GM12874 (cell line): Measurements from ENCODE around the gene TFAP2C.

Experiments
- TF ChIP-seq, protein P1 (sequence below): IDR thresholded peaks from 2 replicates; pipeline ENCODE4 v1.5.1; 2011; ENCODE audit warnings: low read depth, mild to moderate bottlenecking, control low read depth, low read length, moderate library complexity; ENCODE audit not compliant: insufficient read depth

Gene TFAP2C

DNA sequence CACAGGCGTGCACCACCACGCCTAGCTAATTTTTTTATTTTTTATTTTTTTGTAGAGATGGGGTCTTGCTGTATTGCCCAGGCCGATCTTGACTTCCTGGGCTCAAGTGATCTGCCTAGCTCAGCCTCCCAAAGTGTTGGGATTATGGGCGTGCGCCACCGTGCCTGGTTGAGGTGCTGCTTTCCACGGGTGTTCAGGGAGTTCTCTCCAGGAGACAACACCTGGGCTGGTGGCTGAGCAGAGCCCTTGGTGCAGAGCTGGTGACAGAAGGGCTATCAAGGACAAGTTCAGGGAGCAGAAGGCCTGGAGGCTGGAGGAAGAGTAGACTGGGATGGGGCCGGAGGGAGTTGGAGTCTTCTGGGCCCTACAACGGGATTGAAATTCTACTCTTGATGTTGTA lies 34.6 kb downstream of the TFAP2C start:
- TF ChIP-seq, protein P1, sequence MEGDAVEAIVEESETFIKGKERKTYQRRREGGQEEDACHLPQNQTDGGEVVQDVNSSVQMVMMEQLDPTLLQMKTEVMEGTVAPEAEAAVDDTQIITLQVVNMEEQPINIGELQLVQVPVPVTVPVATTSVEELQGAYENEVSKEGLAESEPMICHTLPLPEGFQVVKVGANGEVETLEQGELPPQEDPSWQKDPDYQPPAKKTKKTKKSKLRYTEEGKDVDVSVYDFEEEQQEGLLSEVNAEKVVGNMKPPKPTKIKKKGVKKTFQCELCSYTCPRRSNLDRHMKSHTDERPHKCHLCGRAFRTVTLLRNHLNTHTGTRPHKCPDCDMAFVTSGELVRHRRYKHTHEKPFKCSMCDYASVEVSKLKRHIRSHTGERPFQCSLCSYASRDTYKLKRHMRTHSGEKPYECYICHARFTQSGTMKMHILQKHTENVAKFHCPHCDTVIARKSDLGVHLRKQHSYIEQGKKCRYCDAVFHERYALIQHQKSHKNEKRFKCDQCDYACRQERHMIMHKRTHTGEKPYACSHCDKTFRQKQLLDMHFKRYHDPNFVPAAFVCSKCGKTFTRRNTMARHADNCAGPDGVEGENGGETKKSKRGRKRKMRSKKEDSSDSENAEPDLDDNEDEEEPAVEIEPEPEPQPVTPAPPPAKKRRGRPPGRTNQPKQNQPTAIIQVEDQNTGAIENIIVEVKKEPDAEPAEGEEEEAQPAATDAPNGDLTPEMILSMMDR: no peak

DNA sequence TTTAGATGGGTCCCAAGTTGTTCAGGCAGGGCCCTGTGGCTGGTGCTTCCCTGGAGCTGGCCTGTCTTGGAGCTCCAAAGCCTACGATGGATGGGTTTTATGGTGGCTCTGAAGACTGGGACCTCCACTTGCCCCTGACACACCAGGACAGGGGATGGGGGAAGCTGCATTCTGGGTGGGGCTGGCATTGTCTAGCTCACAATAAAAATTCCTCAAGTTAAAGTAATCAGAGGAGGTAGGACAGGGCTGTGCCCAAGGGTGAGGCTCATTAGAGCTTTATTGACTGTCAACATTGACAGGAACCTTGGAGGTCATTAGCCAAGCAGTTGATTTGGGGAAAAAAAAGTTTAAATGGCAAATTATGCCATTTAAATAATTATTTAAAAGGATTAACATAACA lies 35.7 kb downstream of the TFAP2C start:
- TF ChIP-seq, protein P1: no peak

DNA sequence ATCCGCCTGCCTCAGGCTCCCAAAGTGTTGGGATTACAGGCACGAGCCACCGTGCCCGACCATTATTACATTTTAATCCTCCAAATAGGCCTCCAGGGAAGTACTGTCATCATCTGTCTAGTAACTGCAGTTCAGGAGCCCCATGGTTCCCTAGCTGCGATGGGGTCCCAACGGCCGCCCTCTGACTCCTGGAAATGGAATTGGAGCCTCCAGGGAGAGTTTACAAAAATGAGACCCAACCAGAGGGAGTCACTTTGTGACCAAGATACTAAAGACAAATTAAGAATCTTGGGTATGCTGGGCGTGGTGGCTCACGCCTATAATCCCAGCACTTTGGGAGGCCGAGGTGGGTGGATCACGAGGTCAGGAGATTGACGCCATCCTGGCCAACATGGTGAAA lies 36.7 kb downstream of the TFAP2C start:
- TF ChIP-seq, protein P1: no peak

DNA sequence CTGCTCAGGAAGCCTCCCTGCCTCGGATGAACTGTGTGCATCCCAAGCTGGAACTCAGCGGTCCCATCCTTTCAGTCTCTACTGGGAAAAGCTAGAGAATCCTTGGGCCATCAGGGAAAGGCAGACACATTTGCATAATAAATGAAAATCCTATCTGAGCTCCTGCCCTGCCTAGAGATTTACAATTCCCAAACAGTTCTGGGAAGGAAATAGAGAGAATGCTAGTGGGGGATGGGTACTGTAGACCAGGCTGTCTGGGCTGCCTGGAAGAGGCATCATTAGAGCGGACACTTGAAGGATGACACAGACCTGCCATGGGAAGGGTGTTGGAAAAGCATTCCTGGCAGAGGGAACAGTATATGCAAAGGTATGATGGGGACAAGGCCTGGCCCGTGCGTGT lies 44.3 kb downstream of the TFAP2C start:
- TF ChIP-seq, protein P1: no peak

DNA sequence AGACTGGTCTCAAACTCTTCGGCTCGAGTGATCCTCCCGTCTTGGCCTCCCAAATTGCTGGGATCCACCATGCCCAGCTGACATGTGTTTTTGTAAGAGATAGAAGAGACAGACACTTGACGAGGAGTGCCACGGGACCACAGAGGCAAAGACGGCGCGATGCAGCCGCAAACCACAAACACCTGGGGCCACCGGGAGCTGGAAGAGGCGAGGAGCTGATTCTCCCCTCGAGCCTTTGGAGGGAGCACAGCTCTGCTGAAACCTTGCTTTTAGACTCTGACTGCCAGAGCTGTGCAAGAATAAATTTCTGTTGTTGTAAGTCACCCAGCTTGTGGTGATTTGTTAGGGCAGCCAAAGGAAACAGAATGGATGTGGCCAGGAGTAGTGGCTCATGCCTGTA lies 46.9 kb downstream of the TFAP2C start:
- TF ChIP-seq, protein P1: no peak

DNA sequence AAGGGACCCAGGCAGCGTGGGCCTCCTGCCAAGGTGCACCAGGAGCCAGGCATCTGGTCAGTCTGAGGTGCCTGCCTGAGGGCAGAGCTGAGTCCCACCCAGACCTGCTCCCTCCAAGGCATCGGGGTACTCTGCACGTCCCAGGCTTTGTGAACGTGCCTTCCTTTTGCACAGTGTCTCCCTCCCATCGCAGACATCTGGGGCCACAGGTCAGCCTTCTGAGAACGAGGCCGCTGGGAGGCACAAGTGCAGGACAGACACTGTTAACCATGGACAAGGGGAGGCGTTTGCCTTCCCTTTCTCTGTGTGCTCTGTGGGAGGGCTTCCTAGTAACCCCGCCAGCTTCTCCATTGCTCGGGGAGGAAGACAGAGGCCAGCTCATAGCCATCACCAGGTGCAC lies 47.6 kb downstream of the TFAP2C start:
- TF ChIP-seq, protein P1: no peak

DNA sequence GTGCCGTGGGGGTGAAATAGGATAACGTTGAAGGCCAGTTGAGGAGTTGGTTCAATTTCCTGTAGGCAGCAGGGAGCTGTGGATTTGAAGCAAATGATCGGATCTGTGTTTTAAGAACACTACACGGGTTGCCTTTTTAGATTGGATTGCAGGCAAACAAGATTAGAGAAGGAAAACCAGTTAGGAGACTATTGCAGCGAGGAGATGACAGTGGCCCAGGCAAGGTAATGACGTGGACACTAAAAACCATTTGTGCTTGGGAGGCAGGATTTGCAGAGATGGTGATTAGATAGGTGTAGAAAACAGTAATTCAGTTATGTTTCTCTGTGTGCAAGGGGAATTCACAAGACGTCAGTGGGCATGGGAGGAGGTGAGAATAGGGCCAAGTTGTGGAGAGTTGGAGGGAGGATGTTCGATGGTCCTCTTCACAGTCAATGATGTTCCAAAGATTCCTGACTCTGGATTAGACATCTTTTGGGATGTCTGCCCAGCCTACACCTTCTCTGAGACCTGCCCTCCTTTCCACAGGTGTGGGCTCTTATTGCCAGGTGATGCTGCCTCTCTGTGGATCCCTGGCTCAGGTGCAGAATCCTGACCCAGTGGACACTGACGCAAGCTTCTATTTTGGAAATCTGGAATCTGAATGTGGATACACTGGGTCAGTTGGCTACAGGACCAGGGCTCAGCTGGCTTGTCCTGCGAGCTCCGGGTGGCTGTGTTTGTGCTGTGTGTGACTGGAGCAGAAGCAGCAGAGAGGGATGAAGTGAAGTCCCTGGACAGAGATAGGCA lies 54.2 kb downstream of the TFAP2C start:
- TF ChIP-seq, protein P1: no peak
